Measurements from ENCODE around the gene CAPN14.

The CAPN14 gene

DNA sequence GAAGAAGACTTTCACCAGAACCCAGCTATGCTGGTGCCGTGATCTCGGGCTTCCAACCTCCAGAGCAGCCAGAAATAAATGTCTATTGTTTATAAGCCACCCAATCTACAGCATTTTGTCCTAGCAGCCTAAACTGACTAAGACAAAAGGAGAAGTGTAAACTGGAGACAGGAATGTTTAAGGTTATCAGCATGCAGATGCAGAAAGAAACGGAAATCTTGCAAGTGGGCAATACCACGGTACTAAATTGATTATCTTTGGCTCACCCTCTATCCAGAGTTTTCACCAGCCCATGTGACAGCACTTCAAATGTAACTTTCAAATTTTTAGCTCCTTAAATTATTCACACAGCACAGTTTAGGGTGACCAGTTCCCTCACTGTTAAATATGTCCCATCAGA lies 5.7 kb upstream of the CAPN14 start:
- no peak for DNase-seq

DNA sequence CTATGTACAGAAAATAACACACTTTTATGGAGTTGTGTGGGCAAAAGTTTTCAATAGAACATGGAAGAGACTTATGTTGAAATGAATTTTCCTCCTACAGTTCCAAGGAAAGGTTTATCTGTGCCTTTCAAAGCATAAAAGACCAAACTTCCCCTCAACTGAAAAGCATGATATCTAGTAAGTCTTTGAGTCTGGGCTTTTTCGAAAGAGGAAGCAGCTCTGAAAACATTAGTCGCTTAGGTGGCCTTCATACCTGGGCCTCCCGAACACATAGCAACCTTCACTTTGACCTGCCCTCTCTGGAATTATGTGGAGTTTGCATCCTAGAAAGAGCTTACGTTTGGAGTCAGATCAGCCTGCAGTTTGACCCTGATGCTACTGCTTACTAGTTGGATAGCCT lies 4.8 kb upstream of the CAPN14 start:
- no peak for DNase-seq

DNA sequence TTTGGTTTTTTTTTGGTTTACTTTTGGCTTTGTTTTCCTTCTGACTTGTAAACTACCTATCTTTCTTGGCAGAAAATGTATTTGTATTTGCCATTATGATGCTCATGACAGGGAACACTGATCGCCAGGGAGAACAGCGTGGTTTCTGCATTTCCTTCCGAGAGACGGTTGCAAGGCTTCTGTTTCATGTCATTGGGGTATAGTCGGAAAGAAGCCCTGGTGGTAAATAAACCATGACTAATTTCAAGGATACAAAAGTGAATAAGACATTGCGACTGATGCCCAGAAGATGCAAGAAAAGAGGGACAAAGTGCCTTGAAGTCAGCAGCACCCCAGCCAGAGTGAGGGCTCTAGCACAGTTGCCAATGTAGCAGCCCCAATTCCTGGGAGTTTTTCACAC lies 4.2 kb upstream of the CAPN14 start:
- no peak for DNase-seq

DNA sequence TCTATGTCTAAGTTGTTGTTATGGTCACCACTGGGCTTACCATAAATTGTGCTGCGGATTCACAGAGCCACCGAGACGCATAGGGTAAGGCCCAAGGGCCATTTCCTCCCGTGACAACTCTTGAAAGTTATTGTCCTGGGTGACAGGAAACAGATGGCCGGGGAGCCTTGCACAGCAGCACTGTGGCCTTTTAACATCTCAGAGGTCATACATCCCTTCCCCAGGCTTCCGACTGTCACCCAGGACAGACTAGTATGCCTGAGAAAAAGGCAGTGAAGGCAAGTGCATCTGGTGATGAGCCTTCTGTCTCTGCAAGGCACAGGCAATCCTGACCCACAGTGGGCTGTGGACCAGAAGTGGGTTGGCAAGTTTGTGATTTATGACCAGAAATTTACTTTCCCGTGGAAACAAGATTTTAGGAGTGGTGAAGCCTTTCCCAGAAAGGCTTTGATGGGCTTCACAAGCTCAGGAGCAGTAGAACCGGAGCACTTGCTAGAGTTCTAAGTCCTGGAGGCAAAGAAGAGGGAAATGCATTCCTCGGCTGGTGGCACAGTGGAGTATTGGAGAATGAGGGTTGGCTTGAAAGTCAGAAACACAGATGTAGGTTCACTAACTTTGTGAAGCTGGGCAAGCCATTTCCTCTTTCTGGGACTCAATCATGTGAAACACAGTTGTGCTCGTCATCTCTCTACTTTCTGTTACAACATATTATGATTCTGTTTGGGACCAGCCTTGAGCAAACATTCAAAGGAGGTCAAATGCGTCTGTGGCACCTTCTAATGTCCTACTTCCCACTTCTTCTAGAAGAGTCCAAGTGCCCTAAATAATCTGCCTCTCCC lies 2.0 kb upstream of the CAPN14 start:
- no peak for DNase-seq

DNA sequence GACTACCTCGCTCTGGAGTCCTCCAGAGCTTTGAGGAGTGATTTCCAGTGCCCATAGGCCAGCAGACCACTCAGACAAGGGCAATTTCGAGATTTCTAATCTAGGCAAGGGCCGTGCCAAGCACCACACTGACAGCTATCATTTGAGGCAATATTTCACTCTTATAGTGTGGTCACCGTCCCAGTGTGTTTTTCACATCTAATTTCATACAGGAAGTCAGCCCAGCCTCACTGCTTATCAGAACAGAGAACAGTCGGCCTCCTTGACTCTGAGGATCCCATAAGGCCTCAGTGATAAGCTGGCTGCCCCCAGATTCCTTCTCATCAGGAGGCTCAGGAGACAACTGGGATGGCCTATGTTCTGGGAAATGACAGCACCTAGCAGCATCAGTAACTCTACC lies 581 bp downstream of the CAPN14 start:
- DNase-seq: no peak

DNA sequence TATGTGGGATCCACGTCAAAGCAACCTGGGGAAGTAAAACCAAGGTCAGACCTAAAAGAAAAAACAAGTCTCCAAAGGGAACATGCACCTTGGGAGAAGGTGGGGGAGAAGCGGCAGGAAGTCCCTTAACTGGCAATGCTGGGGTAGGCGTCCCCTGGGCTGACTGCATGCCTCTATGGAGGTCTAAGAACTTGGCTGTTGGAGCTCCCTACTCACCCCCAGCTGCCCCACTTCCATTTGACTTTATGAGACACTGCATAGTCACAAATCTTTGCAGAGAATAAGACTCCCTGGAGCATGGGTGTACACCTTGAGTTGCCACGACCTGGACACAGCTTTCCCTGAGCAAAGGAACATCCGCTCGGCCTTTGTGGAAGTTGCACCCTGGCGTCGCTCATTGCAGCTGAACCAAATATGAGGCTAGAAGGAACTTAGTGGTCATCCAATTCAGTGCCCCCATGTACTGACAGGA lies 2.8 kb downstream of the CAPN14 start:
- DNase-seq: no peak

DNA sequence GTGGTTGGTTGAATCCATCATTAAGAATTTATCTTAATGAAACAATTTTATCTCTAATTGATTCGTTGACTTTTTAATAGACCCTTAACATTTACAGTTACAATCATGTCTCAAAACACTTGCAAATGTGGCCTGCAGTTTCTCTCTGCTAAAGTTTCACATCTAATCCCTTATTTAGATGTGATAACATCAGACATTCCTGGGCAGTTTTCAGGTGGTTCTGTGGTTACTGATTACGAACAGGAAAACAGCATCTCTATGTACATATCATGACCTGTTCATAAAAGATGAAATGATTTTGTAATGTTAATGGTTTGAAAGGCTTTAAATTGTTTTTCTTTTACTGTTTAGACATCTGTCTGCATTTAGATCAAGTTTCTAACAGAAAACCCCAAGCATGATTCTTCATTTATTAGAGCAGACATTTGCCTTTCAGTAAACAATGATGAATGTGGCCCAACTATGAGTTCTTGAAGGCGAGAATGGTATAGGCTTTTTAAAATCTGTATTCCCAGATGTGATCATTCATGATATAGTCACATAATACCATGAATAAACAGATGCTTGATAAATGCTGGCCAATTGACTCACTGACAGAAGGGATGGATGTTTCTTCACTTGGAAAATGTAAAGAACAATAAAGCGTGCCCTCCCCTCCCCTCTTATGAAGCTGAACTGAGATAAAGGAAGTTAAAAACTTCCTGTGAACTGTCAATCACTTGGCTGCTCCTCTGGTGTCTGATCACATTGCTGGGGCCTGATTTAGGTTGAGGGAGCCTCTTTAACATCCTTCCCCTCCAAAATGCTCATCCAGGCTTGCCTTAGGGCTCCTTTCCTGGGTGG lies 3.5 kb downstream of the CAPN14 start:
- no peak for DNase-seq

DNA sequence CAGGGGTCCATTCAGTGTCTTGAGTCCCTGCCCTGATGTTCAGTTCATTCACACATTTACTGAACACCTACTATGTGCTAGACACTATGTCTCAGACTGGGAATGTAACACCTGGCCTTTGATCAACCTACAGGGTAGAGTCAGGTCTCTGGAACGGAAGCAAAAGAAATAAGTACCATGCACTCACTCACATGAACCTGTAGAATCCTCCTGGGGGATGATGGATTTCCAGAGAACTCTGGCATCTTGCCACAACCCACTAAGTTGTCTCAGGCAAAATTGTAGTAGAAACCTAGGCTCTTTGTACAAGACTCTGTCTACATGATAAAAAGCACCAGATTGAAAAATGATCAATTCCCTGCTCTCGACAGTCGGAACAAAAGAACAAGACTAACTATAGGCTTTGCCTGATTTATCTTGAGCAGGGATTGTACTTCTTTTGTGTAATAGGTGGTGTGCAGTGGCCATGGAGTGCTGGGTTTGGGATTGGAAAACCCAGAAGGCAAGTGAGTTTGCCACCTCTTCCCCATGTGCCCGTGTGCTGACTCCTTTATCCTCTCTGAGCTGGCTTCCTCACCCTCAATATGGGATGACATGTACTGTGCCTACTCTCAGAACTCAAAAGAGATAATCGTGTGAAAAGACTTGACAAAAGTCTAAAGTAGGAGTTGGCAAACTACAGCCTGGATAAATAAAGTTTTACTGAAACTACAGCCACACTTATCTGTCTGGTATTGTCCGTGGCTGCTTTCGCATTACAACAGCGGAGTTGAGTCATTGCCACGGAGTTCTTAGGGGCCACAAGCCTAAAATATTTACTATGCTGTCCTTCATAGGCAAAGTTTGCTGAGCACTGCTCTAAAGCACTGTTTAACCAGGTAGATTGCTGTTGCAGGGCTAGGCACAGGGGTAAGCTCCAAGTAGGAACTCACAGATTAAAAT lies 4.4 kb downstream of the CAPN14 start:
- no peak for DNase-seq

DNA sequence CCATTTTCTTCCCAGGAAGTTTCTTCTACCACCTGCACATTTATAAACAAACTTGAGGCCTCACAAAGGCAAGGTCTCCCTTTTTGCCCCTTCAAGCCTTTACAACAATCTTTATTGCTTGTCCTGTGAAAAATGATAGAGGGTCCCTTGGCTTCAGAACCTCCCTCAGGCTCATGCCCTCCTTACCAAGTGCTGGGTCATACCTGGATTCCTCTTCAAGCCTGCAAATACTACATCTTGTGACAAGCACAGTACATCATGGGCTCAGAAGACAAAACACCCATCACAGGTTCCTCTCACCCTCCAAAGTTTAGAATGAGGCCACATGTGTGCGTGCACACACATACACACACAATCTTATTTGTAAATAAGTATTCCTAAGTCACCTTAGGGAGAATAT lies 9.1 kb downstream of the CAPN14 start:
- no peak for DNase-seq

DNA sequence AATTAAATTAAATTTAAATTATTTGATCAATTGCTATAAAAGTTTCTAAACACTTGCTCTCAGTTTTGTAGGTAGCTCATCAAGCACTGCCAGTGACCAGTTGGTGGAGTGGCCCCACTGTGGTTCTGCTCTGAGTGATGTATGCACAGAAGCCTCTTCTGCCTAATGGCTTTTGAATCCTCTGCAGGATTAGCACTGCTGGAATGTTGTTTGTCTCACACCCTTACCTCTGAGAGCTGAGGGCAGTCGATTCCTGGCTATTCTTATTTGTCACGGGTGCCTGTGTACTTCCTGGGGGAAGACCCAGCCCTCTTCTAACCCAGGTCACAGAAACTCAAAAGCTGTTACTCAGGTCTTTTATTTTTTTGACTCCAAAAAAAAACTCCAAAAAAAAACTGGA lies 9.5 kb downstream of the CAPN14 start:
- DNase-seq: no peak

DNA sequence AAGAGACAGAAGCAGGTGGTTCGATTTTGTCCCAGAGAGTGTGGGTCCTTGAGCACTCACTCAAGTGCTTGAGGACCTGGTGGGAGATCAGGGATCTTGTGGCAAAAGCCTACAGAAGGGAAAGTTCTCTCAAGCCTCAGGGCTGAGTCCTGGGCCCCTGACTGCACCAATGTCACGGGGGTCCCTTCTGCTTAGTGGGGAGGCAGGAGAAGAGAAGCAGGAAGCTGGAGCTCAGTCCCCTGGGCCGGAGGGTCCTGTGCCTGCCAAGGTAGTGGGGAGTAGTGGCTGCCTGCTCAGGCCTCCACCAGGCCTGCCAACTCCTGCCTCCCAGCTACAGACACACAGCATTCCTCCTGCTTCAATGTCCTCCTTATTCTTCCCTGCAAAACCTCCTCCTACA lies 11.7 kb downstream of the CAPN14 start:
- no peak for DNase-seq

DNA sequence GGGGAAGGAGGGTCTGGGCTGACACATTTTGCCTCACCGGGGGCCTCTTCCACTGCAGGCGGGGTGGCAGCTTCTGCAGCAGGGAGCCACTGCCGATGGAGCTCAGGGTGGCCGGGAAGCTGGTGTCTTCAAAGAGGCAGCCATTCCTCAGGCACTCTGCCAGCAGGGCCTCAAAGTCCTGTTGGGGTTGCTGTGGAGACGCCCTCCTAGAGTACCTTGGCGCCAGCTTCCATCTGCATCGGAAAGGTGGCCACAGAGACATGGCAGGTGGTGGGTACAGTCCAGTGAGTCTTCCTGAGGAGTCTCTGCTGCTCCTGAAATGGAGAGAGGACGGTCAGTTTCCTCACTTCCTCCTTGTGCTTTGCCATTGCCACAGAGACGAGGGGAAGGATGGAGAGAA lies 12.1 kb downstream of the CAPN14 start:
- DNase-seq: no peak

DNA sequence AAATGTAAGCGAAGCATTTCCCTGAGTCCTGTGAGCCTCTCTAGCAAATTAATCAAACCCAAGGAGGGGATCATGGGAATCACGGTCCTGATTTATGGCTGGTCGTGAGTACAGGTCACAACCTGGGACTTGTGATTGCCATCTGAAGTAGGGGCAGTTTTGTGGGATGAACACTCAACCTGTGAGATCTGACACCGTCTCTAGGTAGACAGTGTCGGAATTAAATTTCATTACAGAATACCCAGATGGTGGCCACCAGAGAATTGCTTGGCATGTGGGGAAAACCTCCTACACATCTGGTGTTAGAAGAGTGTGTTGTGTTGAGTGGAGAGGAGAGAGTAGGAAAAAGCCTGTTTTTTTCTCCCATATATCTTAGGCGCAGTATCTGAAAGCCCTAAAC lies 12.5 kb downstream of the CAPN14 start:
- no peak for DNase-seq

DNA sequence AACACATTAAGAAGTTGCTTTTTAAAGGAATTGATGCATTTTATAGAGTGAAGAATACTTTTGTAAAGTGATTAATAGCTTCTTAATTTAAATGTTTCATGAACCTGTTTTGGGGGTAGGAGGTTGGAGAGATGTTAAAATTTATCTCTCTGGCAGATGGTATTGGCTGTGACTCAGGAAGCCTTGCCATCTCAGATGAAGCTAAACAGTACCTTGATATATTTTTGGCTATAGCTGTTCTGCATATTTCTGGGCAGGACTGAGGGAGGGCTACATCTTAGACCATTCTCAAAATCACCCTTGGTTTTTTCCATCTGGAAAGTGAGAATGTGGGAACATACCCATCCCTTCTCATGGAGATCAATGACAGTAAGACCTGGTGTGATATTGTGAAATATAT lies 13.4 kb downstream of the CAPN14 start:
- DNase-seq: no peak

DNA sequence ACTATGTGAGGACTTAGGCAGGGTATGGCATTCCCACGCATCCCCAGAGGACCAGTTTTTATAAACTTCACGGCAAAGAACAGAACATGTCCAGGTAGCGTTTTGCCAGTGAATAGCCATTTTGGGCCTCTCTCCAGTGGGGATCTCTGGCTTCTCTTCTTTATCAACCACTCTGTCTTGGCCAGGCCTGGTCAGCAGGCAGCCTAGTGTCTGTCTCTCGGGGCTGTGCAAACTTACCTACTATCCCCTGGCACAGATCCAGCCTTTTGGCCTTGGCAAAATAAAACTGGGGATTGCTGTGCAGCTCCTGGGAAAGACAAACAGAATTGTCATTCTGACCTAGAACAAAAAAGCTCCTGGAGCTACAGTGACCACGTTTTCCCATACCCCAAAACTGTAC lies 14.5 kb downstream of the CAPN14 start:
- peak in 1 of 2 experiments; percentile 37 for DNase-seq

DNA sequence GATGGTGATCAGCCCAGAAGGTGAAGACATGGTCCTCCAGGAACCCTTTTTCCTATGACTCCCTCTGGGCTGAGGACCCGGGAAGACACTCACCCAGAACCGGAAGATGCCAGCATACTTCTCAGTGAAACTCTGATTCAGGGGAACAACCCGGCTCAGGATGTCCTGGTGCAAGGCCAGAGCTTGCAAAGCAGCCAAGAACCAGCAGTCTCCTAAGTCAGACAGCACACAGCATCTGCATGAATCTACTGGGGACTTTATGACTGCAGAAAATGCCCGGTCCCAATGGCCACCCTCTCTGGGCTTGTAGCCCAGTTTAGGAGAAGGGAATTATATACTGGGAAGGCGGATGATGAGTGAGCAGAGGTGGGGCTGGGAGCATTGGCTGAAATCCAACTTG lies 15.3 kb downstream of the CAPN14 start:
- DNase-seq: no peak

DNA sequence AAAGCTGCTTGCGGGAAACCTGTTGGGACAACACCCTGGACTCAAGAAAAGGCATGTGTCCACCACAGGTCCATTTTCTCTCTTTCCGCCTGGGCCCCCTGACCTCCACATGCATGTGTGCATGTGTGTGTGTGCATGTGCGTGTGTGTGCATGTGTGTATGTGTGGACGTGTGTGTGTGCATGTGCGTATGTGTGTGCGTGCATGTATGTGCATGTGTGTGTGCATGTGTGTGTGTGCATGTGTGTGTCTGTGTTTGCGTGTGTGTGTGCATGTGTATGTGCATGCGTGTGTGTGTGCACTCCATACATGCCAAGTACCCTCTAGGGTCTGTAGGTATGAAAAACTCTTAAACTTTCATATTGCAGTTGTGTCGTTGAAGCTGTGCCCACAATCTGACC lies 16.3 kb downstream of the CAPN14 start:
- no peak for DNase-seq

DNA sequence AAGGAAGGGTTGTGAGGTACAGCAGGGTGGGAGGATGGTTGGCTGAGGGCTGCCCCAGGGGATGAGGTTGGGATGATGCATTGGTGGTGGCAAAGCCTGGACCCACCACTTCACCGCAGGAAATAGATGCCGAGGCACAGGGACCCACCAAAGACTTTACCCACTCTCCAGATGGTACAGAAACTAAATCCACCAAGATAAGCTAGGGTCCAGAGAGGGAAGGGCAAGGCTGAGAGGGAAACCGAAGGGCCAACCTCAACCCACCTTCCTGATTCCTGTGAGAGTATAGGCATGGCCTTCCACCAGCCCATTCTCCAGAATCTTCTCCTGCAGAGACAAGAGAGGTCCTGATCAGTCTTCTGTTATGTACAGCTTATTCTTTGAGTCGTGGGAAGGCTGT lies 18.1 kb downstream of the CAPN14 start:
- DNase-seq: no peak

DNA sequence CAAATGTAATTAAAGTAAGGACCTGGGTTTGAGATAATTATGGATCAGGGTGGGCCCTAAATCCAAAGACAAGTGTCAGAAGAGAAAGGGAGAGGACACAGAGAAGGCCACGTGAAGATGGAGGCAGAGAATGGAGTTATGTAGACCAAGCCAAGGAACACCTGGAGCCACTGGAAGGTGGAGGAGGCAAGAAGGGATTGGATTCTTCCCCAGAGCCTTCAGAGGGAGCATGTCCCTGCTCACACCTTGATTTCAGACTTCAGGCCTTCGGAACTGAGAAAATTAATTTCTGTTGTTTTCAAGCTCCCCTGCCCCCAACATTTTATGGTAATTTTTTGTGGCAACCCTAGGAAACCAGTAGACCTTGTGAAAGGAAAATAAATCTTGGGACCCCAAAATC lies 19.6 kb downstream of the CAPN14 start:
- DNase-seq: no peak

DNA sequence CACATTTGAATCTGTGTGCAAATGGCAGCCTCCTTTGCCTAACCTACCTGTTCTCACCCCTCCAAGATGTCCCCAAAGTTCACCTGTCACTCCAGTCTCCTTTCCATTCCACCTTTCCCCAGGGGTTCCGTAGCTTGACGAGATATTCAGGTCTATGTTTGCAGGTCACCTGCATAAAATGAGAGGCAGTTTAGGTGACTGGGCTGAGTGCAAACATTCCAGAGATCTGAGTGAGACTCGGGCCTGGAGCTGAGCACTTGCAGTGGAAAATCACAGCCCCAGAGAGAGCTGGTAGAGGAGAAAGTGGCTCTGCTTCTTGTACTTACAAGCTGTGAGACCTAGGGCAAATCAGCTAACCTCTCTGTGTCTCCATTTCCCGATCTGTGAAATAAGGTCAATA lies 20.1 kb downstream of the CAPN14 start:
- no peak for DNase-seq

DNA sequence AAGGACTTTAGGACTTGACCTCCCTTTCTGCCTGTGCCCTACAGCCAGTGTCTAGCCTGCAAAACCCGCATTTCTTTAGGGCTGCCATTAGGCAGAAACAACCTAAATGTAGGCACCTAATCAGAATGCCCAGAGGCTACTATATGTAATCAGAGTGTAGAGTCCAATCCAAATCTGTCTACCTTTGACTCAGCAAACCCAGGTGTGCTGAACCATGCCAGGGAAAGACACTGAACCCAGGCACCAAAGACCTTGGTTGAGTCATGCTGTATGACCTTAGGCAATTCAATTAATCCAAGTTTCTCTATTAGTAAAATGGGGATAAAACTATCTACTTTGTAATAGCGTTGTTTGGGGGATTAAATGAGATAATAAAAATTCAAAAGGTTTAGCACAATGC lies 20.7 kb downstream of the CAPN14 start:
- DNase-seq: no peak

DNA sequence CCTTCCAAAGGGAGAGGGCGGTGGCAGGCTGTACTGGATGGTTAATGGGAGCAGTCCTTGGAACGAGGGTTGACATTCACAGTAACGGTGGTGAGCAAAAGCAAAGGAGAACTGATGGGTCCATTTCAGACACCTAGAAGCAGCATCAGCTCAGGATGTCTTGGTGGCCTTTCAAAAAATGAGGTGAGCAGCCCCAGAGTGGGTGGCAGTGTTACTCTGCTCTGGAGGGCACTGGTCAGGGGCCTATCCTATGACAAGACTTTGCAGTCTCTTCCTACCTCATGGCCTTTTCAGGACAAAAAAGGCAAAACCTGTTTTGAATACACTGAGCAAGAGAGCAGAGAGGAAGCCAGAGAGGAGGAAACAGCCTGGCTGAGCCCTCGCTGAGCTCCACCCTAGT lies 23.5 kb downstream of the CAPN14 start:
- no peak for DNase-seq

DNA sequence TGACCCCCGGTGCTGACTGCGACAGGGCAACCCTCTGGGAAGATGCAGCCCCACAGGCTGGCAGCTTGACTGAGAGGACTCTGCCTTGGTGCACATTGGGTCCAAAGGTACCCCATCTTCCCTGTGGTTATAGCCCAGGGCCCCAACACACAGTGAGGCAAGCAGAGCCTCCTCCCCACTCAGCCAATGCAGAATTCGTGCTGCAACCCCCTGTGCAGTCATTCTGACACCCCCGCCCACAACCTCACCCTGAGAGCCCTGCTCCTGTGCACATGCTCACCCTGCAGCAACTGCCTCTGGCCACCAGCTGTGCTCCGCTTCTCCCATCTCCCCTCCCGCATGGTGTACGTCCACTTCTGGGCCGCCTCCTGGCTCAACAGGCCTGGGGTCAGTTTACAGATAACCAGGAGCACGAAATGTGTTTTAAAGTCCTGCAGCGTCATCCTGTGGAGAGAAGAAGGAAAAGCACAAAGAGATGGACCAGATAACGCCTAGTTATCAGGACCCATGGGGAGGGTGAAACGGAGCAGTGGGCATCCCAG lies 24.4 kb downstream of the CAPN14 start:
- no peak for DNase-seq

Data from SHP77 (cell line).